K562 (cell line): ENCODE results near the gene ATP5PF. TPM values are rescaled to one million over a fixed set of nuclear protein-coding genes. Genes with fewer than 3 reads are reported as not detected.

Experiments
- BCL6 ChIP-seq: fragments of 250-450 bp; sonication (Bioruptor Pico); IDR thresholded peaks from 2 replicates; pipeline ENCODE4 v1.4.0; 2020
- CBFB ChIP-seq: sonication (generic); formaldehyde crosslinking; IDR thresholded peaks from 2 replicates; pipeline ENCODE4 v1.4.0; 2020; ENCODE audit warnings: mild to moderate bottlenecking, missing genetic modification reagents
- CCAR2 ChIP-seq: fragments of 200-400 bp; formaldehyde crosslinking; IDR thresholded peaks from 2 replicates; pipeline ENCODE4 v1.6.1; 2017; ENCODE audit warnings: mild to moderate bottlenecking, low read depth, low read length
- CTBP1 ChIP-seq: fragments of 450-650 bp; IDR thresholded peaks from 2 replicates; pipeline ENCODE4 v1.6.1; 2016; ENCODE audit warnings: borderline replicate concordance
- FOSL1 ChIP-seq: fragments of 200-800 bp; sonication (Bioruptor generic); conservative IDR thresholded peaks from 2 replicates; pipeline ENCODE4 v1.6.1; 2016; ENCODE audit warnings: missing genetic modification characterization, missing compliant biosample characterization
- FOXP1 ChIP-seq: sonication (generic); formaldehyde crosslinking; IDR thresholded peaks from 2 replicates; pipeline ENCODE4 v1.8.0; 2022; ENCODE audit warnings: mild to moderate bottlenecking, missing genetic modification reagents
- GTF2F1 ChIP-seq: IDR thresholded peaks from 2 replicates; pipeline ENCODE4 v1.6.1; 2011; ENCODE audit warnings: low read depth, low read length, improper control_type of control experiment
- MTA3 ChIP-seq: fragments of 450-650 bp; formaldehyde crosslinking; IDR thresholded peaks from 2 replicates; pipeline ENCODE4 v1.6.1; 2017; ENCODE audit warnings: mild to moderate bottlenecking, borderline replicate concordance
- MTF1 ChIP-seq: fragments of 250-450 bp; sonication (Bioruptor Pico); IDR thresholded peaks from 2 replicates; pipeline ENCODE4 v1.9.0; 2021; ENCODE audit warnings: moderate library complexity, mild to moderate bottlenecking, inconsistent platforms, borderline replicate concordance
- NBN ChIP-seq: fragments of 450-650 bp; IDR thresholded peaks from 2 replicates; pipeline ENCODE4 v1.6.1; 2016; ENCODE audit warnings: low read depth, mild to moderate bottlenecking
- NCOA4 ChIP-seq: fragments of 450-650 bp; IDR thresholded peaks from 2 replicates; pipeline ENCODE4 v1.6.1; 2018; ENCODE audit warnings: mild to moderate bottlenecking; ENCODE audit not compliant: partially characterized antibody
- NR1H2 ChIP-seq: sonication (generic); formaldehyde crosslinking; IDR thresholded peaks from 2 replicates; pipeline ENCODE4 v1.4.0; 2020; ENCODE audit warnings: mild to moderate bottlenecking, missing genetic modification reagents
- PML ChIP-seq: IDR thresholded peaks from 2 replicates; pipeline ENCODE4 v1.6.1; 2012; ENCODE audit warnings: low read length, inconsistent platforms
- STAT5B ChIP-seq: fragments of 250-450 bp; sonication (Bioruptor Pico); IDR thresholded peaks from 2 replicates; pipeline ENCODE4 v1.8.0; 2021; ENCODE audit warnings: mild to moderate bottlenecking, inconsistent platforms
- XRCC3 ChIP-seq: fragments of 450-650 bp; IDR thresholded peaks from 2 replicates; pipeline ENCODE4 v1.6.1; 2017; ENCODE audit warnings: mild to moderate bottlenecking, moderate library complexity
- XRCC4 ChIP-seq: IDR thresholded peaks from one replicate; pipeline ENCODE4 v1.6.1; 2011; ENCODE audit not compliant: insufficient read depth, insufficient read length; ENCODE audit errors: extremely low read depth
- ZNF175 ChIP-seq: fragments of 200-800 bp; sonication (Bioruptor generic); IDR thresholded peaks from 2 replicates; pipeline ENCODE4 v1.6.1; 2016; ENCODE audit warnings: low read depth, mild to moderate bottlenecking, missing genetic modification characterization, missing compliant biosample characterization
- ZNF282 ChIP-seq: sonication (generic); formaldehyde crosslinking; IDR thresholded peaks from 2 replicates; pipeline ENCODE4 v1.8.1; 2023; ENCODE audit warnings: missing genetic modification reagents
- ZNF41 ChIP-seq: fragments of 250-450 bp; sonication (Bioruptor Pico); conservative IDR thresholded peaks from 2 replicates; pipeline ENCODE4 v1.4.0; 2020; ENCODE audit warnings: mild to moderate bottlenecking
- ZNF561 ChIP-seq: fragments of 450-650 bp; formaldehyde crosslinking; conservative IDR thresholded peaks from 2 replicates; pipeline ENCODE4 v1.4.0; 2020; ENCODE audit warnings: mild to moderate bottlenecking, moderate library complexity
- ZNF586 ChIP-seq: fragments of 450-650 bp; formaldehyde crosslinking; conservative IDR thresholded peaks from 2 replicates; pipeline ENCODE4 v1.4.0; 2020; ENCODE audit warnings: mild to moderate bottlenecking, moderate library complexity
- ZNF644 ChIP-seq: fragments of 200-800 bp; sonication (Bioruptor generic); IDR thresholded peaks from 2 replicates; pipeline ENCODE4 v1.6.1; 2016; ENCODE audit warnings: low read depth, missing genetic modification characterization, missing compliant biosample characterization
- polyA plus RNA-seq, 8 experiments: library from polyadenylated mRNA; depleted of rRNA in 4 of 8; stranded (reverse) in 5 of 8; unstranded in 3 of 8; fragments of >200 nt; fragmentation: Nextera tagmentation in 2 of 8; fragmentation: Illumina TruSeq in 1 of 8; extraction: Ambion mirVana in 2 of 8; extraction: Trizol in 1 of 8; gene quantifications; 2 replicates each; pipeline versions ENCODE4 v1.2.1 to v1.2.3, GENCODE V29; 2011 to 2014; ENCODE audit warnings: inconsistent platforms in 1 of 8, missing spikeins in 1 of 8
- total RNA-seq, 7 experiments: library from RNA; depleted of rRNA in 6 of 7; stranded (reverse); fragments of >200 nt in 6 of 7; fragmentation: Illumina TruSeq in 2 of 7; extraction: Trizol in 2 of 7; gene quantifications; 2 replicates each; pipeline versions ENCODE4 v1.2.1 to v1.2.3, GENCODE V29; 2011 to 2021; ENCODE audit warnings: low replicate concordance in 1 of 7
- TF ChIP-seq, protein P1 (sequence below): sonication (generic); formaldehyde crosslinking; IDR thresholded peaks from 2 replicates; pipeline ENCODE4 v1.8.1; 2023; ENCODE audit warnings: mild to moderate bottlenecking, missing genetic modification reagents
- TF ChIP-seq, protein P2 (sequence below), 2 experiments: fragments of 250-450 bp in 1 of 2; fragments of 450-650 bp in 1 of 2; sonication (Bioruptor Pico) in 1 of 2; IDR thresholded peaks; 2 replicates each; pipeline versions ENCODE4 v1.6.1 to v1.8.0; 2016 to 2021; ENCODE audit warnings: mild to moderate bottlenecking in 2 of 2, moderate library complexity in 2 of 2, missing compliant biosample characterization in 1 of 2, missing genetic modification characterization in 1 of 2
- TF ChIP-seq, protein P3 (sequence below): sonication (generic); formaldehyde crosslinking; IDR thresholded peaks from 2 replicates; pipeline ENCODE4 v1.5.0; 2020; ENCODE audit warnings: missing genetic modification reagents
- TF ChIP-seq, protein P4 (sequence below): sonication (generic); formaldehyde crosslinking; IDR thresholded peaks from 2 replicates; pipeline ENCODE4 v1.8.0; 2022; ENCODE audit warnings: missing genetic modification reagents, mild to moderate bottlenecking, moderate library complexity, borderline replicate concordance

The ATP5PF gene
- total and polyA plus RNA-seq, 9 of the 15 experiments (the other 6 are each of a cell fraction or from before 2014, with no cell fraction given): 242 to 2,488 (median 533) TPM

DNA sequence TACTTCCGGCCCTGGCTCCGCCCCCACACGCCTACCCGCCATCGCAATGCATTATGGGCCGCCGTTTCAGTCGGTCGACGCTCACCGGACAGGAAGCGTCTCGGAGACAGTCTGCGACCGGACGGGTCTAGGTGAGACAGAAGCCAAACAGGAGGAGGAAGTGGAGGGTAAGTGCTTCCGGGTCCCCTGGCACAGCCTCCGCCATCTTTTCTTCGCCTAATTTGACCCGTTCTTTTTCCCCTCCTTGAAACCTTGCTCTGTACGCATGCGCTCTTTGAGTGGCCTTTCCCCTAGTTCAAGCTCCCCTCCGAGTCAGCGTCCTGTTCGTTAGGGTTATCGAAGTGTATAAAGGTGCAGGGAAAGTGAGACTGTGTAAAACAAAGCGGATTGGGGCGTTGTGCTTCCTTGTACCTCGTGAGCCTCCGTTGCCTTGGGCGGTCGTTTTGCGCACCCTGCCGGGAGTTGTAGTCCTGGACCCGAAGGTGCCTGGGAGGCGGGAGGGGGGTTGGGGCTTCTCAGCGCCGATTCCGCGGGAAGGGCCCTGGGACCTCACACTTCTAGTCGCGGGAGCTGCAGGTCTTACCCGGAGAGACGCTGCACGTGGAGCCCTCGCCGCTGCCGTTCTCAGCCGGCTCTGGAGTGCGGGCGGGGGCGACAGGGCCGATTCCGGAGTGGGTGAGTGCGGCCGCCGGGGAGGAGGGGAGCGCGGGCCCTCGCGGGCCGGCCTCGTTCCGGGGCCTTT, at the start of gene ATP5PF, which contains the start of gene GABPA (continued):
- TF ChIP-seq XRCC3: no peak
- peak; percentile 75 for TF ChIP-seq ZNF175
- TF ChIP-seq ZNF41: no peak
- no peak for TF ChIP-seq XRCC4
- TF ChIP-seq NR1H2: no peak
- no peak for TF ChIP-seq FOXP1 (CRISPR knock-in tag)
- peak; percentile 52; the same call in 1 of the 2 replicates for TF ChIP-seq NBN
- TF ChIP-seq, protein P1, sequence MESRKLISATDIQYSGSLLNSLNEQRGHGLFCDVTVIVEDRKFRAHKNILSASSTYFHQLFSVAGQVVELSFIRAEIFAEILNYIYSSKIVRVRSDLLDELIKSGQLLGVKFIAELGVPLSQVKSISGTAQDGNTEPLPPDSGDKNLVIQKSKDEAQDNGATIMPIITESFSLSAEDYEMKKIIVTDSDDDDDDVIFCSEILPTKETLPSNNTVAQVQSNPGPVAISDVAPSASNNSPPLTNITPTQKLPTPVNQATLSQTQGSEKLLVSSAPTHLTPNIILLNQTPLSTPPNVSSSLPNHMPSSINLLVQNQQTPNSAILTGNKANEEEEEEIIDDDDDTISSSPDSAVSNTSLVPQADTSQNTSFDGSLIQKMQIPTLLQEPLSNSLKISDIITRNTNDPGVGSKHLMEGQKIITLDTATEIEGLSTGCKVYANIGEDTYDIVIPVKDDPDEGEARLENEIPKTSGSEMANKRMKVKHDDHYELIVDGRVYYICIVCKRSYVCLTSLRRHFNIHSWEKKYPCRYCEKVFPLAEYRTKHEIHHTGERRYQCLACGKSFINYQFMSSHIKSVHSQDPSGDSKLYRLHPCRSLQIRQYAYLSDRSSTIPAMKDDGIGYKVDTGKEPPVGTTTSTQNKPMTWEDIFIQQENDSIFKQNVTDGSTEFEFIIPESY: no peak
- TF ChIP-seq CCAR2: 0 out of 2 replicates have a peak, but pooled peaks have one; percentile 24
- no peak for TF ChIP-seq ZNF561 (CRISPR knock-in tag)
- TF ChIP-seq, protein P2, sequence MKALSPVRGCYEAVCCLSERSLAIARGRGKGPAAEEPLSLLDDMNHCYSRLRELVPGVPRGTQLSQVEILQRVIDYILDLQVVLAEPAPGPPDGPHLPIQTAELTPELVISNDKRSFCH (CRISPR knock-in tag; IDR thresholded peaks at IDR 0.05): no peak
- TF ChIP-seq, protein P2 (tag; IDR thresholded peaks at IDR 0.05): peak; percentile 95; the same call in 1 of the 2 replicates
- TF ChIP-seq BCL6: no peak
- peak; percentile 99 for TF ChIP-seq MTA3
- TF ChIP-seq ZNF282 (CRISPR knock-in tag): no peak
- no peak for TF ChIP-seq ZNF586 (CRISPR knock-in tag)
- no peak for TF ChIP-seq STAT5B (CRISPR knock-in tag)
- TF ChIP-seq MTF1 (CRISPR knock-in tag): no peak
- no peak for TF ChIP-seq NCOA4
- TF ChIP-seq, protein P3, sequence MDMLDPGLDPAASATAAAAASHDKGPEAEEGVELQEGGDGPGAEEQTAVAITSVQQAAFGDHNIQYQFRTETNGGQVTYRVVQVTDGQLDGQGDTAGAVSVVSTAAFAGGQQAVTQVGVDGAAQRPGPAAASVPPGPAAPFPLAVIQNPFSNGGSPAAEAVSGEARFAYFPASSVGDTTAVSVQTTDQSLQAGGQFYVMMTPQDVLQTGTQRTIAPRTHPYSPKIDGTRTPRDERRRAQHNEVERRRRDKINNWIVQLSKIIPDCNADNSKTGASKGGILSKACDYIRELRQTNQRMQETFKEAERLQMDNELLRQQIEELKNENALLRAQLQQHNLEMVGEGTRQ (CRISPR knock-in tag): peak; percentile 13
- no peak for TF ChIP-seq FOSL1
- peak; percentile 71; the same call in 1 of the 2 replicates for TF ChIP-seq CTBP1
- TF ChIP-seq ZNF644 (tag): peak; percentile 81; the same call in 1 of the 2 replicates
- no peak; the same call in 1 of the 2 replicates for TF ChIP-seq PML
- TF ChIP-seq, protein P4, sequence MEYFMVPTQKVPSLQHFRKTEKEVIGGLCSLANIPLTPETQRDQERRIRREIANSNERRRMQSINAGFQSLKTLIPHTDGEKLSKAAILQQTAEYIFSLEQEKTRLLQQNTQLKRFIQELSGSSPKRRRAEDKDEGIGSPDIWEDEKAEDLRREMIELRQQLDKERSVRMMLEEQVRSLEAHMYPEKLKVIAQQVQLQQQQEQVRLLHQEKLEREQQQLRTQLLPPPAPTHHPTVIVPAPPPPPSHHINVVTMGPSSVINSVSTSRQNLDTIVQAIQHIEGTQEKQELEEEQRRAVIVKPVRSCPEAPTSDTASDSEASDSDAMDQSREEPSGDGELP (CRISPR knock-in tag): peak; percentile 84; the same call in 1 of the 2 replicates
- no peak for TF ChIP-seq CBFB (CRISPR knock-in tag)
- peak; percentile 77 for TF ChIP-seq GTF2F1
